HEK293 (cell line): ENCODE results near the gene BHLHE41.

Experiments
- CTCF ChIA-PET: fragments of 350-600 bp; formaldehyde crosslinking; extraction: SDS; loops from one replicate; lab custom pipeline; 2021; ENCODE audit warnings: antibody characterized with exemption; lab: Yijun Ruan, JAX
- POLR2A ChIA-PET: fragments of 300-600 bp; formaldehyde crosslinking; extraction: SDS; loops from one replicate; lab custom pipeline; 2020; ENCODE audit warnings: antibody characterized with exemption, inconsistent platforms; lab: Yijun Ruan, JAX
- H3K27ac ChIP-seq: fragments of 200-500 bp; sonication (Bioruptor generic); 2 replicates; pipeline ENCODE4 v1.5.1; 2014; ENCODE audit warnings: low read depth, low read length, control low read depth, inconsistent platforms; ENCODE audit errors: extremely low read depth
- H3K36me3 ChIP-seq, 2 experiments: fragments of 200-500 bp in 1 of 2; sonication (Bioruptor generic) in 1 of 2; 1 replicate in 1 of 2; 2 replicates in 1 of 2; pipeline ENCODE4 v1.5.1; 2014 to 2017; ENCODE audit warnings: inconsistent platforms in 2 of 2, low read length in 2 of 2; ENCODE audit not compliant: control insufficient read depth in 2 of 2, insufficient read depth in 1 of 2
- H3K4me1 ChIP-seq: fragments of 200-500 bp; sonication (Bioruptor generic); 2 replicates; pipeline ENCODE4 v1.5.1; 2014; ENCODE audit warnings: mild to moderate bottlenecking, low read length, inconsistent platforms; ENCODE audit not compliant: control insufficient read depth, insufficient read depth
- H3K4me3 ChIP-seq: 2 replicates; pipeline ENCODE4 v1.5.1; 2011; ENCODE audit warnings: low read depth, mild to moderate bottlenecking, control low read depth, low read length, moderate library complexity
- H3K9me3 ChIP-seq: fragments of 200-500 bp; sonication (Bioruptor generic); 2 replicates; pipeline ENCODE4 v1.5.1; 2014; ENCODE audit warnings: low read depth, low read length, inconsistent platforms; ENCODE audit not compliant: control insufficient read depth, insufficient read depth
- ATF2 ChIP-seq: fragments of 450-650 bp; formaldehyde crosslinking; IDR thresholded peaks from 2 replicates; pipeline ENCODE4 v1.5.1; 2016; ENCODE audit warnings: missing biosample characterization, missing genetic modification characterization, low read depth
- HOXD13 ChIP-seq: sonication (generic); formaldehyde crosslinking; IDR thresholded peaks from 2 replicates; pipeline ENCODE4 v1.8.0; 2022; ENCODE audit warnings: missing genetic modification reagents, borderline replicate concordance
- MEIS1 ChIP-seq: sonication (generic); formaldehyde crosslinking; IDR thresholded peaks from 2 replicates; pipeline ENCODE4 v1.8.1; 2022; ENCODE audit warnings: missing genetic modification reagents, mild to moderate bottlenecking, borderline replicate concordance
- SCRT2 ChIP-seq: fragments of 450-650 bp; formaldehyde crosslinking; IDR thresholded peaks from 2 replicates; pipeline ENCODE4 v1.5.1; 2016; ENCODE audit warnings: missing biosample characterization, missing genetic modification characterization
- SP7 ChIP-seq: fragments of 450-650 bp; formaldehyde crosslinking; IDR thresholded peaks from 2 replicates; pipeline ENCODE4 v1.5.1; 2016; ENCODE audit warnings: missing biosample characterization, missing genetic modification characterization
- ZNF132 ChIP-seq: fragments of 450-650 bp; formaldehyde crosslinking; IDR thresholded peaks from 2 replicates; pipeline ENCODE4 v1.5.1; 2017; ENCODE audit warnings: missing biosample characterization, missing genetic modification characterization, borderline replicate concordance
- ZNF239 ChIP-seq: fragments of 450-650 bp; formaldehyde crosslinking; IDR thresholded peaks from 2 replicates; pipeline ENCODE4 v1.5.1; 2016; ENCODE audit warnings: missing biosample characterization, missing genetic modification characterization
- ZNF324 ChIP-seq: fragments of 450-650 bp; formaldehyde crosslinking; IDR thresholded peaks from 2 replicates; pipeline ENCODE4 v1.5.1; 2016; ENCODE audit warnings: missing biosample characterization, missing genetic modification characterization
- ZNF510 ChIP-seq: fragments of 450-650 bp; formaldehyde crosslinking; IDR thresholded peaks from 2 replicates; pipeline ENCODE4 v1.5.1; 2018; ENCODE audit warnings: mild to moderate bottlenecking, missing genetic modification characterization, missing biosample characterization; ENCODE audit not compliant: insufficient replicate concordance
- ZNF530 ChIP-seq: fragments of 450-650 bp; formaldehyde crosslinking; IDR thresholded peaks from 2 replicates; pipeline ENCODE4 v1.5.1; 2016; ENCODE audit warnings: low read depth, missing biosample characterization, missing genetic modification characterization
- ZNF548 ChIP-seq: fragments of 450-650 bp; formaldehyde crosslinking; IDR thresholded peaks from 2 replicates; pipeline ENCODE4 v1.5.1; 2016; ENCODE audit warnings: missing biosample characterization, missing genetic modification characterization
- ZNF677 ChIP-seq: fragments of 450-650 bp; IDR thresholded peaks from 2 replicates; pipeline ENCODE4 v1.5.0; 2018; ENCODE audit warnings: missing biosample characterization, mild to moderate bottlenecking, missing genetic modification characterization, moderate library complexity
- ZNF76 ChIP-seq: fragments of 450-650 bp; formaldehyde crosslinking; IDR thresholded peaks from 2 replicates; pipeline ENCODE4; 2016; ENCODE audit warnings: low read depth, missing biosample characterization, missing genetic modification characterization, borderline replicate concordance
- ZNF777 ChIP-seq: fragments of 450-650 bp; formaldehyde crosslinking; IDR thresholded peaks from 2 replicates; pipeline ENCODE4 v1.5.1; 2017; ENCODE audit warnings: missing biosample characterization, missing genetic modification characterization, borderline replicate concordance
- ZNF837 ChIP-seq: fragments of 450-650 bp; formaldehyde crosslinking; IDR thresholded peaks from 2 replicates; pipeline ENCODE4 v1.5.1; 2016; ENCODE audit warnings: missing biosample characterization, missing genetic modification characterization
- TF ChIP-seq, protein P1 (sequence below): fragments of 450-650 bp; formaldehyde crosslinking; IDR thresholded peaks from 2 replicates; pipeline ENCODE4 v1.5.1; 2016; ENCODE audit warnings: missing biosample characterization, missing genetic modification characterization
- TF ChIP-seq, protein P2 (sequence below): fragments of 450-650 bp; formaldehyde crosslinking; conservative IDR thresholded peaks from 2 replicates; pipeline ENCODE4 v1.5.1; 2016; ENCODE audit warnings: low read depth, missing biosample characterization, missing genetic modification characterization
- TF ChIP-seq, protein P3 (sequence below): fragments of 450-650 bp; IDR thresholded peaks from 2 replicates; pipeline ENCODE4 v1.5.1; 2018; ENCODE audit warnings: missing biosample characterization, mild to moderate bottlenecking, missing genetic modification characterization

The BHLHE41 gene

DNA sequence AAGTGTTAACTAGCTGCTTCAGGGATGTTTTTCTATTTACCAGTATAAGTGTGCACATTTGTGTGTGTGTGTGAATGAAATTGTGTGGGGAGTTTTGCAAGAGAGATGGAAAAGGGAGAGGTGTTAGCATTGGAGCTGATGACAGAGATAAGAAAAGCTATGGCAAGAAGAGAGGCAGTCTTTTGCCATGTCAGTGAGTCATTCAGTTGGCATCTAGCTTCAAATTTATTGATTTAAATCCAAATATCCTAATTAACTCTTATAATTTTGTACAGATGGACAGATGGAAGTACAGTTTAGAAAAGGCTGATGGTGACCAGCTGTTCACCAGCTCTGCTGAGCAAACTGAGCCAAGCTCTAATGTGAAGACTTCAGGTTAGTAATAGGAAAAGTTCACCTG, 3.3 kb upstream of the BHLHE41 start:
- TF ChIP-seq SCRT2 (tag by site-specific recombination): no peak
- no peak for TF ChIP-seq ZNF777
- no peak for TF ChIP-seq ZNF548 (tag by site-specific recombination)
- TF ChIP-seq ZNF132 (tag by site-specific recombination): no peak
- TF ChIP-seq, protein P1, sequence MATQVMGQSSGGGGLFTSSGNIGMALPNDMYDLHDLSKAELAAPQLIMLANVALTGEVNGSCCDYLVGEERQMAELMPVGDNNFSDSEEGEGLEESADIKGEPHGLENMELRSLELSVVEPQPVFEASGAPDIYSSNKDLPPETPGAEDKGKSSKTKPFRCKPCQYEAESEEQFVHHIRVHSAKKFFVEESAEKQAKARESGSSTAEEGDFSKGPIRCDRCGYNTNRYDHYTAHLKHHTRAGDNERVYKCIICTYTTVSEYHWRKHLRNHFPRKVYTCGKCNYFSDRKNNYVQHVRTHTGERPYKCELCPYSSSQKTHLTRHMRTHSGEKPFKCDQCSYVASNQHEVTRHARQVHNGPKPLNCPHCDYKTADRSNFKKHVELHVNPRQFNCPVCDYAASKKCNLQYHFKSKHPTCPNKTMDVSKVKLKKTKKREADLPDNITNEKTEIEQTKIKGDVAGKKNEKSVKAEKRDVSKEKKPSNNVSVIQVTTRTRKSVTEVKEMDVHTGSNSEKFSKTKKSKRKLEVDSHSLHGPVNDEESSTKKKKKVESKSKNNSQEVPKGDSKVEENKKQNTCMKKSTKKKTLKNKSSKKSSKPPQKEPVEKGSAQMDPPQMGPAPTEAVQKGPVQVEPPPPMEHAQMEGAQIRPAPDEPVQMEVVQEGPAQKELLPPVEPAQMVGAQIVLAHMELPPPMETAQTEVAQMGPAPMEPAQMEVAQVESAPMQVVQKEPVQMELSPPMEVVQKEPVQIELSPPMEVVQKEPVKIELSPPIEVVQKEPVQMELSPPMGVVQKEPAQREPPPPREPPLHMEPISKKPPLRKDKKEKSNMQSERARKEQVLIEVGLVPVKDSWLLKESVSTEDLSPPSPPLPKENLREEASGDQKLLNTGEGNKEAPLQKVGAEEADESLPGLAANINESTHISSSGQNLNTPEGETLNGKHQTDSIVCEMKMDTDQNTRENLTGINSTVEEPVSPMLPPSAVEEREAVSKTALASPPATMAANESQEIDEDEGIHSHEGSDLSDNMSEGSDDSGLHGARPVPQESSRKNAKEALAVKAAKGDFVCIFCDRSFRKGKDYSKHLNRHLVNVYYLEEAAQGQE (tag by site-specific recombination): no peak
- no peak for TF ChIP-seq ZNF239
- no peak for TF ChIP-seq ZNF510 (tag by site-specific recombination)
- TF ChIP-seq ZNF76 (tag by site-specific recombination): no peak
- TF ChIP-seq ZNF530 (tag by site-specific recombination): no peak
- TF ChIP-seq MEIS1 (CRISPR knock-in tag): no peak
- TF ChIP-seq SP7 (tag by site-specific recombination): no peak
- no peak for TF ChIP-seq ATF2 (tag by site-specific recombination)
- TF ChIP-seq, protein P2, sequence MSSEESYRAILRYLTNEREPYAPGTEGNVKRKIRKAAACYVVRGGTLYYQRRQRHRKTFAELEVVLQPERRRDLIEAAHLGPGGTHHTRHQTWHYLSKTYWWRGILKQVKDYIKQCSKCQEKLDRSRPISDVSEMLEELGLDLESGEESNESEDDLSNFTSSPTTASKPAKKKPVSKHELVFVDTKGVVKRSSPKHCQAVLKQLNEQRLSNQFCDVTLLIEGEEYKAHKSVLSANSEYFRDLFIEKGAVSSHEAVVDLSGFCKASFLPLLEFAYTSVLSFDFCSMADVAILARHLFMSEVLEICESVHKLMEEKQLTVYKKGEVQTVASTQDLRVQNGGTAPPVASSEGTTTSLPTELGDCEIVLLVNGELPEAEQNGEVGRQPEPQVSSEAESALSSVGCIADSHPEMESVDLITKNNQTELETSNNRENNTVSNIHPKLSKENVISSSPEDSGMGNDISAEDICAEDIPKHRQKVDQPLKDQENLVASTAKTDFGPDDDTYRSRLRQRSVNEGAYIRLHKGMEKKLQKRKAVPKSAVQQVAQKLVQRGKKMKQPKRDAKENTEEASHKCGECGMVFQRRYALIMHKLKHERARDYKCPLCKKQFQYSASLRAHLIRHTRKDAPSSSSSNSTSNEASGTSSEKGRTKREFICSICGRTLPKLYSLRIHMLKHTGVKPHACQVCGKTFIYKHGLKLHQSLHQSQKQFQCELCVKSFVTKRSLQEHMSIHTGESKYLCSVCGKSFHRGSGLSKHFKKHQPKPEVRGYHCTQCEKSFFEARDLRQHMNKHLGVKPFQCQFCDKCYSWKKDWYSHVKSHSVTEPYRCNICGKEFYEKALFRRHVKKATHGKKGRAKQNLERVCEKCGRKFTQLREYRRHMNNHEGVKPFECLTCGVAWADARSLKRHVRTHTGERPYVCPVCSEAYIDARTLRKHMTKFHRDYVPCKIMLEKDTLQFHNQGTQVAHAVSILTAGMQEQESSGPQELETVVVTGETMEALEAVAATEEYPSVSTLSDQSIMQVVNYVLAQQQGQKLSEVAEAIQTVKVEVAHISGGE (tag by site-specific recombination): no peak
- no peak for TF ChIP-seq ZNF324 (tag by site-specific recombination)
- TF ChIP-seq ZNF837: no peak
- TF ChIP-seq ZNF677 (tag by site-specific recombination): no peak
- TF ChIP-seq, protein P3, sequence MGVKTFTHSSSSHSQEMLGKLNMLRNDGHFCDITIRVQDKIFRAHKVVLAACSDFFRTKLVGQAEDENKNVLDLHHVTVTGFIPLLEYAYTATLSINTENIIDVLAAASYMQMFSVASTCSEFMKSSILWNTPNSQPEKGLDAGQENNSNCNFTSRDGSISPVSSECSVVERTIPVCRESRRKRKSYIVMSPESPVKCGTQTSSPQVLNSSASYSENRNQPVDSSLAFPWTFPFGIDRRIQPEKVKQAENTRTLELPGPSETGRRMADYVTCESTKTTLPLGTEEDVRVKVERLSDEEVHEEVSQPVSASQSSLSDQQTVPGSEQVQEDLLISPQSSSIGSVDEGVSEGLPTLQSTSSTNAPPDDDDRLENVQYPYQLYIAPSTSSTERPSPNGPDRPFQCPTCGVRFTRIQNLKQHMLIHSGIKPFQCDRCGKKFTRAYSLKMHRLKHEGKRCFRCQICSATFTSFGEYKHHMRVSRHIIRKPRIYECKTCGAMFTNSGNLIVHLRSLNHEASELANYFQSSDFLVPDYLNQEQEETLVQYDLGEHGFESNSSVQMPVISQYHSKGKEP (tag by site-specific recombination): no peak
- no peak for TF ChIP-seq HOXD13 (CRISPR knock-in tag)
- TF ChIP-seq, all 188 proteins: peak for 0
- H3K9me3 ChIP-seq: no peaks in the 10 kb centered on the region
- no peak overlapping the region for H3K27ac ChIP-seq
- H3K4me3 ChIP-seq: no peak overlapping the region
- ChIA-PET CTCF (interaction anchor here (1.1 kb wide), 1 partner anchor 9 kb away, joined by 3 read pairs; no protein-coding TSS in a partner anchor), POLR2A (interaction anchor here (0.6 to 1.2 kb wide), 2 partner anchors 14 to 340 kb away, joined by 3 to 4 read pairs; no protein-coding TSS in a partner anchor)
- H3K4me1 ChIP-seq: peaks cover 9% of the 10 kb centered on the region
- H3K36me3 ChIP-seq: no peaks in the 10 kb centered on the region
